ENCODE data around the gene MROH7.
A peak's percentile ranks its signal among the peaks of the same experiment; 100 is the strongest.

The MROH7 gene

GRCh38 chr1:54653036-54653435 is 11.4 kb downstream of the MROH7 start:
- DNase-seq, result no peak

GRCh38 chr1:54658164-54658913 is 16.8 kb downstream of the MROH7 start:
- DNase-seq, result no peak

GRCh38 chr1:54663725-54664124 is 22.1 kb downstream of the MROH7 start:
- no peak for DNase-seq

- no peak for DNase-seq
Measured at GRCh38 chr1:54664364-54664763, 22.8 kb downstream of the MROH7 start.

GRCh38 chr1:54665852-54666251 is 24.3 kb downstream of the MROH7 start:
- no peak for DNase-seq

GRCh38 chr1:54666333-54666732 is 24.7 kb downstream of the MROH7 start:
- no peak for DNase-seq

GRCh38 chr1:54667797-54668196 is 26.2 kb downstream of the MROH7 start:
- DNase-seq, result no peak

- no peak for DNase-seq
Measured at GRCh38 chr1:54668567-54668966, 27.0 kb downstream of the MROH7 start.

GRCh38 chr1:54671985-54672608 is 30.5 kb downstream of the MROH7 start:
- DNase-seq, result peak; percentile 9 to 59 (median 18)

- no peak for DNase-seq
Measured at GRCh38 chr1:54678776-54679643, 37.4 kb downstream of the MROH7 start.

- DNase-seq, result no peak
Measured at GRCh38 chr1:54679706-54680105, 38.1 kb downstream of the MROH7 start.

GRCh38 chr1:54680387-54680786 is 38.8 kb downstream of the MROH7 start:
- DNase-seq, result no peak

GRCh38 chr1:54681358-54681757 is 39.8 kb downstream of the MROH7 start:
- DNase-seq, result no peak

- DNase-seq, result no peak
Measured at GRCh38 chr1:54683453-54683852, 41.9 kb downstream of the MROH7 start.

GRCh38 chr1:54685335-54685905 is 43.8 kb downstream of the MROH7 start:
- no peak for DNase-seq

- no peak for DNase-seq
Measured at GRCh38 chr1:54686155-54686554, 44.6 kb downstream of the MROH7 start.

GRCh38 chr1:54694771-54695170 is 53.2 kb downstream of the MROH7 start:
- no peak for DNase-seq

GRCh38 chr1:54695221-54695620 is 53.6 kb downstream of the MROH7 start:
- DNase-seq, result no peak

- no peak for DNase-seq
Measured at GRCh38 chr1:54695764-54696163, 54.2 kb downstream of the MROH7 start.

GRCh38 chr1:54696262-54696661 is 54.7 kb downstream of the MROH7 start:
- no peak for DNase-seq

GRCh38 chr1:54697896-54698295 is 56.3 kb downstream of the MROH7 start:
- no peak for DNase-seq

GRCh38 chr1:54698346-54698745 is 56.8 kb downstream of the MROH7 start:
- DNase-seq, result no peak

- DNase-seq, result no peak
Measured at GRCh38 chr1:54699936-54700525, 58.4 kb downstream of the MROH7 start.

Data from stimulated activated naive CD4-positive, alpha-beta T cell (primary cell).